Measurements from ENCODE around the gene FBXO5.

DNA sequence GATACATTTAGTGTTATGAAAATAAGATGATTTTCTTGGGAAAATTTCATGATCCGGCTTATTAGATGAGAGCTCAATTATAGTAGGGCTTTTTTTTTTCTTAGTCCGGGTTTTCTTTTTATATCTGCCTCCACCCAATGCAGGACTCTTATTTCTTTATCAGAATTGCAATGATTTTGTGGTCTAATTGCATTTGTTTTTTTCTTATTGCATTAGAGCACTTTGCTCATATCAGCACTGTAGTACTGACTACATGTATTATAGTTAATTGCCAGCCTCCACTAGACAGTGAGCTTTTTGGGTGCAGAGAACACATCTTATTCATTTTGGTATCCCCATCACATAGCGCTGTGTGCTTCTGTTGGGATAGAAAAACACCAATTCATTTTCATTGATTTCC lies 50.0 kb downstream of the FBXO5 start:
- TF ChIP-seq, protein P1, sequence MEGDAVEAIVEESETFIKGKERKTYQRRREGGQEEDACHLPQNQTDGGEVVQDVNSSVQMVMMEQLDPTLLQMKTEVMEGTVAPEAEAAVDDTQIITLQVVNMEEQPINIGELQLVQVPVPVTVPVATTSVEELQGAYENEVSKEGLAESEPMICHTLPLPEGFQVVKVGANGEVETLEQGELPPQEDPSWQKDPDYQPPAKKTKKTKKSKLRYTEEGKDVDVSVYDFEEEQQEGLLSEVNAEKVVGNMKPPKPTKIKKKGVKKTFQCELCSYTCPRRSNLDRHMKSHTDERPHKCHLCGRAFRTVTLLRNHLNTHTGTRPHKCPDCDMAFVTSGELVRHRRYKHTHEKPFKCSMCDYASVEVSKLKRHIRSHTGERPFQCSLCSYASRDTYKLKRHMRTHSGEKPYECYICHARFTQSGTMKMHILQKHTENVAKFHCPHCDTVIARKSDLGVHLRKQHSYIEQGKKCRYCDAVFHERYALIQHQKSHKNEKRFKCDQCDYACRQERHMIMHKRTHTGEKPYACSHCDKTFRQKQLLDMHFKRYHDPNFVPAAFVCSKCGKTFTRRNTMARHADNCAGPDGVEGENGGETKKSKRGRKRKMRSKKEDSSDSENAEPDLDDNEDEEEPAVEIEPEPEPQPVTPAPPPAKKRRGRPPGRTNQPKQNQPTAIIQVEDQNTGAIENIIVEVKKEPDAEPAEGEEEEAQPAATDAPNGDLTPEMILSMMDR (IDR thresholded peaks at IDR 0.05) = no peak
- no peak for TF ChIP-seq ZFX (IDR thresholded peaks at IDR 0.05; ENCODE audit: borderline replicate concordance)
